Measurements from ENCODE around the gene ZBTB18. TPM values are rescaled to one million over a fixed set of nuclear protein-coding genes. Genes with fewer than 3 reads are reported as not detected.

The ZBTB18 gene
- total RNA-seq, 1 experiment from 2014 or later = 12.1 TPM

DNA sequence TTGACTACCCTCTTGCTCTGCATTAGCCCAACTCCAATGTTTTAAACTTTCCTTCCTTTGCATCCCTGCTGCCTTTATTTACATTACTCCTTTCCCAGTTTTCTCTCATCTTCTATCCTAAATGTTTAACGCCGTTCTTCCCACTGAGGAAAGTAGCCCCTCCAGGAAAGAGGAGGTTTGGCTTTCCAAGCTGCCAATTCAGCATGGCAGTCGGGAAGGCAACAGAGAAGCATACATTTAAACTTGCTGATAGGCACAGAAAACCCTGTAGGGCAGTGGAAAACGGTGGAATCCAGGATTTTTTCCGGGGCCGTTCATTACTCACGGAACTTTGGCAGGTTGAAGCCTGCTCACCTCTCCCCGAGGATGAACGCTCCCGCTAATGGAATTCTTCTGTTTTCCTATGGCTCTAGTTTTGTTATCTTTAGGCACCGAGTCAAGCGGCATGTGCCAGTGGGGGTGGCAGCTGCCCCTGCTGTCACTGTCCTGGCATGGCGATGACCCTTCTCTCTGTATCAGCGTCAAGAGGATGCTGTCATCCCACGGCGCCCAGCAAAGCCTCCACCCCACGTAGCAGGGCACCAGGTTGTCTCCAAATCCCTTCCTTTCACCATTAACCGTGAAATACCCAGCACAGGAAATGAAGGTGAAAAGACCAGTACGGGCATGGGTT, 48.3 kb downstream of the ZBTB18 start:
- H3K4me1 Mint-ChIP-seq = peaks cover 4 to 5% of the 10 kb centered on the region in 2 experiments; a peak in 1 of 4 replicates

More for the DNA sequence above, 48.3 kb downstream of the ZBTB18 start:
- TF ChIP-seq, protein P1, sequence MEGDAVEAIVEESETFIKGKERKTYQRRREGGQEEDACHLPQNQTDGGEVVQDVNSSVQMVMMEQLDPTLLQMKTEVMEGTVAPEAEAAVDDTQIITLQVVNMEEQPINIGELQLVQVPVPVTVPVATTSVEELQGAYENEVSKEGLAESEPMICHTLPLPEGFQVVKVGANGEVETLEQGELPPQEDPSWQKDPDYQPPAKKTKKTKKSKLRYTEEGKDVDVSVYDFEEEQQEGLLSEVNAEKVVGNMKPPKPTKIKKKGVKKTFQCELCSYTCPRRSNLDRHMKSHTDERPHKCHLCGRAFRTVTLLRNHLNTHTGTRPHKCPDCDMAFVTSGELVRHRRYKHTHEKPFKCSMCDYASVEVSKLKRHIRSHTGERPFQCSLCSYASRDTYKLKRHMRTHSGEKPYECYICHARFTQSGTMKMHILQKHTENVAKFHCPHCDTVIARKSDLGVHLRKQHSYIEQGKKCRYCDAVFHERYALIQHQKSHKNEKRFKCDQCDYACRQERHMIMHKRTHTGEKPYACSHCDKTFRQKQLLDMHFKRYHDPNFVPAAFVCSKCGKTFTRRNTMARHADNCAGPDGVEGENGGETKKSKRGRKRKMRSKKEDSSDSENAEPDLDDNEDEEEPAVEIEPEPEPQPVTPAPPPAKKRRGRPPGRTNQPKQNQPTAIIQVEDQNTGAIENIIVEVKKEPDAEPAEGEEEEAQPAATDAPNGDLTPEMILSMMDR (conservative IDR thresholded peaks at IDR 0.05) = no peak
- Mint-ChIP-seq H3K27ac (no peak overlapping the region), H3K4me3 (no peak overlapping the region), H3K9me3 (peaks cover 0 to 2% of the 10 kb centered on the region in 2 experiments; a peak in 2 of 5 replicates), H3K27me3 (ENCODE audit: low read depth) (no peaks in the 10 kb centered on the region; the same call in 1 of the 2 replicates), H3K36me3 (ENCODE audit: insufficient read depth in 1 of 3, low read depth in 3 of 3) (0 out of 7 replicates have a peak, but pooled peaks cover 0 to 4% (median 2%) of the 10 kb centered on the region in 3 experiments)
- Histone ChIP-seq H3K23me2 (ENCODE audit: insufficient read length, low read depth, low read length, poor library complexity, severe bottlenecking) (no peaks in the 10 kb centered on the region), H4K20me1 (ENCODE audit: control insufficient read depth, insufficient read depth, insufficient read length) (no peaks in the 10 kb centered on the region), H3K79me2 (ENCODE audit: insufficient read depth, low read length) (no peaks in the 10 kb centered on the region), H2BK12ac (ENCODE audit: insufficient read length, low read depth, low read length) (no peak overlapping the region), H3K14ac (ENCODE audit: insufficient read depth, low read length) (no peak overlapping the region), H2BK20ac (ENCODE audit: low read depth, low read length, poor library complexity, severe bottlenecking) (no peak overlapping the region), H2AK5ac (ENCODE audit: insufficient read length, low read length) (no peak overlapping the region), H4K8ac (replicated peaks; ENCODE audit: insufficient read length, low read depth, low read length) (no peak overlapping the region), H2AFZ (ENCODE audit: low read length) (no peak overlapping the region), H3K4ac (ENCODE audit: low read depth, low read length) (no peak overlapping the region), H3K27ac (ENCODE audit: insufficient read length, low read depth, low read length) (no peak overlapping the region), H4K5ac (ENCODE audit: insufficient read length, low read depth, low read length) (no peak overlapping the region), H3K9ac (ENCODE audit: extremely low read depth, insufficient read length, low read length) (no peak overlapping the region), H2BK120ac (ENCODE audit: low read depth, low read length, poor library complexity, severe bottlenecking) (no peak overlapping the region), H3K18ac (ENCODE audit: insufficient read length, low read depth, low read length) (no peak overlapping the region), H3K27me3 (ENCODE audit: insufficient read depth, low read length) (no peaks in the 10 kb centered on the region), H3K4me1 (ENCODE audit: insufficient read depth, low read length) (no peaks in the 10 kb centered on the region), H3K23ac (ENCODE audit: insufficient read length, low read depth, low read length) (no peak overlapping the region), H2BK15ac (ENCODE audit: low read depth, low read length) (no peak overlapping the region), H2BK5ac (ENCODE audit: insufficient read length, low read length) (no peak overlapping the region), H3K79me1 (ENCODE audit: insufficient read depth, low read depth, low read length, poor library complexity, severe bottlenecking) (no peaks in the 10 kb centered on the region), H3K4me2 (ENCODE audit: insufficient read depth, insufficient read length, low read length) (no peak overlapping the region), H4K91ac (ENCODE audit: insufficient read length, low read depth, low read length) (no peak overlapping the region), H3K56ac (ENCODE audit: insufficient read length, low read depth, low read length) (no peak overlapping the region), H3K9me3 (ENCODE audit: control insufficient read depth, low read depth, low read length) (no peaks in the 10 kb centered on the region), H3T11ph (ENCODE audit: low read length) (no peak overlapping the region)
- no CpG with 5 or more reads among the region's 19 CpGs for WGBS (ENCODE audit: extremely low coverage, insufficient read length, low lambda C conversion rate)
- DNase-seq = no peak

Measured in H9 (cell line).